Neuron (in vitro differentiated cells): Measurements from ENCODE around the gene SLC35G1.
A peak's percentile ranks its signal among the peaks of the same experiment; 100 is the strongest.

Experiments used
- H2AFZ ChIP-seq: one replicate; pipeline ENCODE4 v1.6.1; 2013; ENCODE audit warnings: low read depth, mild to moderate bottlenecking, inconsistent platforms, low read length, moderate library complexity
- H3K27me3 ChIP-seq: one replicate; pipeline ENCODE4 v1.6.1; 2013; ENCODE audit warnings: low read length; ENCODE audit not compliant: insufficient read depth
- H3K36me3 ChIP-seq: one replicate; pipeline ENCODE4 v1.6.1; 2013; ENCODE audit warnings: low read length; ENCODE audit not compliant: insufficient read depth
- H3K4me1 ChIP-seq: one replicate; pipeline ENCODE4 v1.6.1; 2013; ENCODE audit warnings: low read length; ENCODE audit not compliant: insufficient read depth
- H3K4me3 ChIP-seq: 2 replicates; pipeline ENCODE4 v1.5.1; 2013; ENCODE audit warnings: mild to moderate bottlenecking, low read length, moderate library complexity
- H3K9me3 ChIP-seq: one replicate; pipeline ENCODE4 v1.6.1; 2013; ENCODE audit warnings: low read length

Gene SLC35G1

DNA sequence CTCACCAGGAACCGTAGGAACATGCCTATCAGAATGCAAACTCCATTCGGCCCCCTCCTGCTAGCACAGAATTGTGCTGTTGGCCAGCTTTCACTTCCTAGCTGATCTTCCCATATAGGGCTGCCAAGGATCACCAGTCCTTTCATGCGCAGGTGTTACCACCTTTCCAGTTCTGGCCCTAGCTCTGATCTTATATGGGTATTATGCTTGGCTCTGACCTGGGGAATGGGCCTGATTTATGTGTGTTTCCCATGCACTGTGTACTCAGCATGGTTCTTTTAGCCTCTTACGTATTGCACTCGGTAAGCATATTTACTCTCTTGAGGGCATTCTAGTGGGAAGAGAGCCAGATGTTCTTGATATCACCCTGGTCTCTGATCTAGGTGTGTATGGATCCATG is 11.1 kb downstream of the SLC35G1 start:
- peaks cover 2% of the 10 kb centered on the region for H3K36me3 ChIP-seq
- no peaks in the 10 kb centered on the region for H3K4me1 ChIP-seq
- H2AFZ ChIP-seq, result no peak overlapping the region
- no peak overlapping the region for H3K4me3 ChIP-seq
- no peaks in the 10 kb centered on the region for H3K27me3 ChIP-seq
- no peaks in the 10 kb centered on the region for H3K9me3 ChIP-seq

DNA sequence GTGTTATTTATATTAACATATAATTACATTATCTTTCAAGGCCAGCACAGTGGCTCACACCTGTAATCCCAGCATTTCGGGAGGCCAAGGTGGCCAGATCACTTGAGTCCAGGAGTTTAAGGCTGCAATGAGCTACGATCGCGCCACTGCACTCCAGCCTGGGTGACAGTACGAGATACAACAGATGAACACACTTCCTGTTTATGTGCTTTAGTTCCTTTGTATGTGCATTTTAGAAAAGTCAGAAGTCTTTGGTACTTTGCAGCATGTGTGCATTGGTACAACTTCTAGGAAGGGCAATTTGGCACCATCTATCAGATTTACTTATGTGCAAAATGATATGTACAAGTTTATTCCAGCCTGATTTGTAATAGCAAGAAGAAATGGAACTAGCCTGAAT is 13.3 kb downstream of the SLC35G1 start:
- Histone ChIP-seq H2AFZ (no peak overlapping the region), H3K36me3 (peaks cover 2% of the 10 kb centered on the region), H3K4me3 (no peak overlapping the region), H3K9me3 (no peaks in the 10 kb centered on the region), H3K4me1 (no peaks in the 10 kb centered on the region), H3K27me3 (no peaks in the 10 kb centered on the region)

DNA sequence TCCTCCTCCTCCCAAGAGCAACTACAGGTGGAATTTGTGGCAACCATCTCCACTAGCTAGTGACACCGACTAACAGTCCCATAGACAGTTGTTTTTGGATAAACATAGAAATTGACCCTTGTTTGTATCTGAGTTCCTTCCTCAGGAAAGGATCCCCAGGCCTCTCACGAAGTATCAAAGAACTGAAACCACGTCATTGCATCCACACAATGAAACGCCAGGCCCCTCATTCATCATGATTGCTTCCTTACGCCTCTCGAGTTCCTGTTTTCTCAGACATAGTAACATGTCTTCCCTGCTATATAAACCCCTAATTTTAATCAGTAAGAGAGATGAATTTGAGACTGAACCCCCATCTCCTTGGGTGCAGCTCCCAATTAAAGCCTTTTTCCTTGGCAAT is 18.1 kb downstream of the SLC35G1 start:
- H3K36me3 ChIP-seq, result no peaks in the 10 kb centered on the region
- no peaks in the 10 kb centered on the region for H3K9me3 ChIP-seq
- H3K27me3 ChIP-seq, result no peaks in the 10 kb centered on the region
- H2AFZ ChIP-seq, result no peak overlapping the region
- no peak overlapping the region for H3K4me3 ChIP-seq
- peaks cover 8% of the 10 kb centered on the region for H3K4me1 ChIP-seq

DNA sequence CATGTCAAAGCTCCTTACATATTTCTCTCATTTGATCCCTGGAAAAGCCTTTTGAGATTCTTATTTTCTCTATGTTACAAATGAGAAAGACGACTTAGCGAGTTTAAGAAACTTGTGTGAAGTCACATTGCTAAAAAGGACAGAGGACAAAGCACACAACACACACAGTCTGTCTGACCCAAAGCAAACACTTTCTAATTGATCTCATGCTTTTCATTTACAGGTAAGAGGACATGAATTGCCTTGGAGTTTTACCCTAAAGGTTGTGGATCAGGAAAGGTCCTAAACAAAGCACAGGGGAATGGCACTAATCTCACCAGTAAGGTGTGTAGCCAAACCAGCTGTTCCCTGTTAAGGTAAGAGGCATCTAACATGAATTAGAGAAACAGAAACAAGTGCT is 18.7 kb downstream of the SLC35G1 start:
- no peak overlapping the region for H2AFZ ChIP-seq
- H3K9me3 ChIP-seq, result no peaks in the 10 kb centered on the region
- H3K27me3 ChIP-seq, result no peaks in the 10 kb centered on the region
- no peak overlapping the region for H3K4me3 ChIP-seq
- H3K36me3 ChIP-seq, result no peaks in the 10 kb centered on the region
- peaks cover 8% of the 10 kb centered on the region for H3K4me1 ChIP-seq

DNA sequence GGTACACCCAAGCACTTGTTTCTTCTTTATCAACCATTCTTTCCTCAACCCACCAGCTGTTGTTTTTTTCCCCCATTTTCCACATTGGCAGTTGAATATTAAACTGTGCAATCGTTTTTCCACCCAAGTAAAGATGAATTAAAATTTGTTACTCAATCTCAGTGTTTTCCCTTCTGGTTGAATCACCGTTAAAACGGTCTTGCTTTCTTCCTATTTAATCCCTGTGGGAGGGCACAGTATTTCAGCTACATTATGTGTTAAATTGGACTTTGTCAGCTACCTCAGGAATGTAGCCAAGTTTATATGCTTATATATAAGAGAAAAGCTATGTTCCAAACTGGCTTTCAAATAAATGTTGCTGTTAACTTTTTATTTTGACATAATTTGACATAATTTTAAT is 19.9 kb downstream of the SLC35G1 start:
- no peaks in the 10 kb centered on the region for H3K27me3 ChIP-seq
- no peaks in the 10 kb centered on the region for H3K36me3 ChIP-seq
- H2AFZ ChIP-seq, result no peak overlapping the region
- no peak overlapping the region for H3K4me3 ChIP-seq
- H3K9me3 ChIP-seq, result no peaks in the 10 kb centered on the region
- peaks cover 8% of the 10 kb centered on the region for H3K4me1 ChIP-seq

DNA sequence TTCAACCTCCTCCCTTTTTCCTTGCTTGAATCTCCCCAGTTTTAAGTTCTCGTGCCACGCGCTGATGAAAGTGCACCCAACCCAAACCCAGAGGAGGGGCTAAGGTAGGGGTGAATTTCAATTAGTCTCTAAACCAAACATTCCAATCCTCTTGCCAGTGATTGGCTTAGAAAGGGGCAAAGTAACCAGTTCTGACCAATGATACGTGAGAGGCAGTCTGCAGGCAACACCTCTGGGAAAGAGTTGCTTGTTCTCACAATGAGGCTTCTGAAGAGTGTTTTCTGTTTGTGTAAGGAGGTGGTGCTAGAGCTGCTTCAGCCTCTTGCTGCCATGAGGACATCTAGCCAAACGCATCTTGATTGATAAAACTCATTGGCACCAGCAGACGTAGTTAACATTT is 21.8 kb downstream of the SLC35G1 start:
- H3K4me3 ChIP-seq, result no peak overlapping the region
- H3K36me3 ChIP-seq, result no peaks in the 10 kb centered on the region
- no peaks in the 10 kb centered on the region for H3K9me3 ChIP-seq
- H3K27me3 ChIP-seq, result no peaks in the 10 kb centered on the region
- H3K4me1 ChIP-seq, result peaks cover 8% of the 10 kb centered on the region
- H2AFZ ChIP-seq, result no peak overlapping the region

DNA sequence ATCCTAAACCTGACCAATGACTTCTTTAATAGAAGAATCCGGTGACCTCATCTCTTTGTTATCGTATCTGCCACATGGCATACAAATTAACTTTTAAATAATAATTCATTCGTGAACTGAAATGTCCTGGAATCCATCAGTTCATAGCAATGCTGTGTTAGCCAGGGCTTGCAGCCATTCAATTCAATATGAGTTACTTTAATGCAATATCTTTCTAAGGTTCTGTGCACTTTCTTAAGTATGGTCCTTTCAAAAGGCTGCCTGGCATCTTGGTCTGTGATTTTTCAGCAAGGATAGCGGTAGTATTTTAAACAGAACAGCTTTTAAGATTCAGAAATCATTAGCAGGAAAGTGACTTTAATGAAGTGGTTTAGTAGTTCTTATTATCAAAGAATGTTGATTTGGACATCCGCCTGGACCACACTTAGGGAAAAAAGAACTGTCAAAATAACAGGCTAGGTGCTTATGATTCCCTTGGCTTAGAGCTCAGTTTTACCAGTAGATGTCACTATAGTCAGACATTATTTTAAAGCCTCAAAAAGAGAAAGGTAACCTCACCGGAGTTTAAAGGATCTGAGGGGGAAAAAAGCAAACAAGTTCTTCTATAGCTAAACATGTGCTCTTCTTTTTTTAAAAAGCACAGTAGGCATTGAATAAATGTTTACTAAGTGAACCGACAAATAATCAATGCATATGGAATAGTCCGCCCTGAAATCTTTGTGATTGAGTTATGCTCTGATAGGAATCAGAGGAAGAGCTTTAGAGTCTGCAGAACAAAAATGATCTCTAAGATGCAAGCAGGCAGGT is 22.7 kb downstream of the SLC35G1 start:
- Histone ChIP-seq H3K27me3 (no peaks in the 10 kb centered on the region), H3K4me3 (no peak overlapping the region), H3K36me3 (no peaks in the 10 kb centered on the region), H3K9me3 (no peaks in the 10 kb centered on the region), H2AFZ (peak overlapping the region; percentile 40), H3K4me1 (peaks cover 8% of the 10 kb centered on the region)

DNA sequence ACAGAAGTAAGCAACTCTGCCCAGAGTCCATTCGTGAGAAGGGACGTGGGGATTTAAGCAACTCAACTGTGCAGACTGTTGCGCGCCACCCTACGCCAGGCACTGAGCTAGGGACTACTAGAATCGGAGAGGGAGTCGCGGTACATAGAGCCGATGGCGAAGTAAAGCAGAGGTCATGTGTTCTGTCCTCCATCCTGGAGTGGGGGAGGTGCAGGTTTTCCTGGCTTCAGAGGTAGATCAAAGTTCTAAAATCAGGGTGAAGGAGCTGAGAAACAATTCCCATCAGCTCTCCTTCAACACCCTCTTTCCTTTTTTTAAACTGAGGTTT is 23.2 kb downstream of the SLC35G1 start:
- Histone ChIP-seq H3K27me3 (no peaks in the 10 kb centered on the region), H2AFZ (peak overlapping the region; percentile 40), H3K36me3 (no peaks in the 10 kb centered on the region), H3K9me3 (no peaks in the 10 kb centered on the region), H3K4me1 (peaks cover 8% of the 10 kb centered on the region), H3K4me3 (no peak overlapping the region)

DNA sequence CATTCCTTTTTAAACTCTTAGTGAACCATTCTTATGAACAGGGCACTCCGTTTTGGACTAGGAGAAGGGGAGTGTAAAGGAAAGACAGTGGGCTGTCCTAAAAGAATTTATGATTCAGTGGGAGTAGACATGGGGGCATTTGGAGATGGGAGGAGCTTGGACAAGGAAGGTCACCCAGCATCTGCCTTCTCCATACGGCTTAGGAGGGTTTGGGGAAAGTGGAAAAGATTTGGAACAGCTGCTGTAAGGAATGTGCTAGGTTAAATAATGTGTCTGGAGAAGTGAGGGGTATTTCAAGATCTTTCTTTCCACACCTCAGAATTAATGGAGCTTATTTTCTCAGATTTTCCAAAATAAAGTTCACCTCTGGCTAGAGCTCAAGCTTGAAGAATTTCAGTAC is 24.0 kb downstream of the SLC35G1 start:
- Histone ChIP-seq H3K27me3 (no peaks in the 10 kb centered on the region), H3K9me3 (no peaks in the 10 kb centered on the region)

DNA sequence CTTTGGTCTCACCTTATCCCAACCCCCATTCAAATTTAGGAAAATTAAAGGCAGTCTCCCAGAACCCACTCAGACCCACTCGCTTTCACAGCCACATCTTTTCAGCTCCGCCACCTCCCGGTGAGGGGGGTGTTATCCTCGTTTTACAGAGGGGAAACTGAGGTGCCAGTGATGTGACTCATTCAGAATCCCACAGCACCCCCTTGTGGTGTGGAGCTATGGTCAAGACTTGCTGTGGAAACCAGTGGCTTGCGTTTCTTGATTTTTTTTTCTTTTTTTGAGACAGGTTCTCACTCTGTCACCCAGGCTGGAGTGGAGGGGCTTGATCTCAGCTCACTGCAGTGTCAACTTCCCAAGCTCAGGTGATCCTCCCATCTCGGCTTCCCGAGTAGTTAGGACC is 27.6 kb downstream of the SLC35G1 start:
- Histone ChIP-seq H3K4me3 (no peak overlapping the region), H2AFZ (no peak overlapping the region), H3K36me3 (no peaks in the 10 kb centered on the region), H3K27me3 (no peaks in the 10 kb centered on the region), H3K4me1 (peaks cover 1% of the 10 kb centered on the region), H3K9me3 (no peaks in the 10 kb centered on the region)

More for the DNA sequence above, 24.0 kb downstream of the SLC35G1 start:
- Histone ChIP-seq H2AFZ (no peak overlapping the region), H3K4me1 (peaks cover 8% of the 10 kb centered on the region), H3K36me3 (no peaks in the 10 kb centered on the region), H3K4me3 (no peak overlapping the region)

DNA sequence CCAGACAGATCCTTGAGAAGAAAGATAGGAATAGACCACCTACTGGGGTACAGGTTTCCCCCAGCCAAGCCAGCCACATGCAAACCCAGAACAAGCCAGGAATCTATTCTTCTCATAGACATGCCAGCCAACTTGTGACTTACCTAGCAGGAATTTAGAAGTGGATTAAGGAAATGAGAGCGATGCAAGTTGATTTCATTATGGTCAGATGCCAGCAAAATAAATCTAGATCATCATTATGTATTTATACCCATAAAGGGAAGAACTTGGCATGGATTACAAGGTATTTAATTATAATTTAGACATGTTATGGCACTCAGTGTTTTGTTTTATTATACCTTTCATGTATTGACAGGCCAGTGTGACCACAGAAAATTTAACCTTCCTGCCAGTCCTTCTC is 32.8 kb downstream of the SLC35G1 start:
- no peaks in the 10 kb centered on the region for H3K9me3 ChIP-seq

DNA sequence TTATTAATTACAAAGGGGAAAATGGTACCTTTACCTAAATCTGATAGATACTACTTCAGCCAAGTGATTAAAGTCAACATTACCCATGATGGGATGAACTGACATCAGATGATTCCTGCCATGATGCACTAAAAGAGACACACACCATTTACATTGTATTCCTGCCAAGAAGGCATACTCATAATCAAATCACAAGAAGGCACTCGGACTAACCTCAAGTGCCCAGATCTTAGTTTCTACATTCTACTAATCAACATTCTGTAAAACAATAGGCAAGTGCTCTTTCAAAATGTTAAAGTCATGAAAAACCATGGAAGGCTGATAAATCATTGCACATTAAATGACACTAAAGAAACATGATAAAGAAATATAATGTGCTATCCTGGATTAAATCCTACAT is 44.4 kb downstream of the SLC35G1 start:
- Histone ChIP-seq H3K4me3 (no peak overlapping the region), H2AFZ (no peak overlapping the region), H3K9me3 (no peaks in the 10 kb centered on the region), H3K36me3 (no peaks in the 10 kb centered on the region), H3K4me1 (no peaks in the 10 kb centered on the region), H3K27me3 (no peaks in the 10 kb centered on the region)

More for the DNA sequence above, 32.8 kb downstream of the SLC35G1 start:
- H3K4me3 ChIP-seq, result no peak overlapping the region
- H3K27me3 ChIP-seq, result no peaks in the 10 kb centered on the region
- H3K4me1 ChIP-seq, result no peaks in the 10 kb centered on the region
- no peak overlapping the region for H2AFZ ChIP-seq
- no peaks in the 10 kb centered on the region for H3K36me3 ChIP-seq

DNA sequence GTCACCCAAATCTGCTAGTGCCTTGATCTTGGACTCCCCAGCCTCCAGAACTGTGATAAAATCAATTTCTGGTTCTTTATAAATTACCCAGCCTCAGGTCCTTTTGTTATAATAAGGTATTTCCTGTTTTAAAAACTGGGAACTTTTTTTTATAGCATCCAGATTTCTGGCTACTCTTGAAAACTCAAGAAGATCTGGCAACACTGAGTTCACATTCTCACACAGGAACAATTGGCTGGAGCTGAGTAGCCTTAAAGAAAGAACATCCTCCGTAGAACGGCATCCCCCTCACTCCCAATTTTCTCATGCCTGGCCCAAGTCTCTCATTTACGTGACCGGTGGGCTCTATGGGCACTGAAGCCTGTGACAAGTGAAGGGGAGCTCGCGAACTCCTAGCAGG is 47.1 kb downstream of the SLC35G1 start:
- Histone ChIP-seq H3K36me3 (no peaks in the 10 kb centered on the region), H3K9me3 (no peaks in the 10 kb centered on the region), H3K4me3 (no peak overlapping the region), H3K4me1 (no peaks in the 10 kb centered on the region), H2AFZ (no peak overlapping the region), H3K27me3 (no peaks in the 10 kb centered on the region)

DNA sequence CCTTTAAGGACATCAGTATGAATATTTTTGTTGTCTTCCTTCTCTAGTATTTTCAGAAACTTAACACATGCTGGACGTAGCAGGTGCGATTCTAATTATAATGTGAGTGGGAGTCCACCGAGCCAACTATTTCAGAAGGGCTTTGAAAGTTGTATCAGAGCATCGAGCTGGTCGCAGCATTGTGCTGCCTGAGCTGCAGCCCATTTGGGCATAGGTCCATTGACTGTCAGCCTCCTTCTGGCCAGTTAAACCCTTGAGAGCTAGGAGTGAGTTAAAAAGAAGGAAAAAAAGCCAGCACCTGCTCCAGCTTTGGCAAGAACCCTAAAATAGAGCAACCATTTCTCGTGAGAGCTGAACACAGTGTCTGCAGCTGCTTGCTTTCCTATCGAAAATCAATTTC is 47.8 kb downstream of the SLC35G1 start:
- no peaks in the 10 kb centered on the region for H3K36me3 ChIP-seq
- no peaks in the 10 kb centered on the region for H3K27me3 ChIP-seq
- no peaks in the 10 kb centered on the region for H3K9me3 ChIP-seq
- no peak overlapping the region for H3K4me3 ChIP-seq
- no peaks in the 10 kb centered on the region for H3K4me1 ChIP-seq
- no peak overlapping the region for H2AFZ ChIP-seq
